RPMI7951 (cell line): ENCODE measurements around the gene DCDC2. TPM values are rescaled to one million over a fixed set of nuclear protein-coding genes. Genes with fewer than 3 reads are reported as not detected.
"Not testable (repeated sequence)": the region's sequence is repeated elsewhere in the genome, so short reads cannot be mapped to it uniquely, and the experiment has no call there.

Experiments
- DNase-seq: peaks from one replicate; pipeline ENCODE4 v3.0.0-alpha.2; 2012; ENCODE audit warnings: low read depth
- total RNA-seq: library from RNA; depleted of rRNA; stranded (reverse); fragments of >200 nt; shearing (Covaris generic); gene quantifications from 2 replicates; pipeline ENCODE4 v1.2.3, GENCODE V29; 2014

DCDC2 gene
- total RNA-seq, 1 experiment from 2014 or later = not detected

GRCh38 chr6:24272148-24272547 lies 85.7 kb downstream of the DCDC2 start:
- DNase-seq = no peak

- DNase-seq = no peak
Measured at GRCh38 chr6:24270011-24270410, 87.8 kb downstream of the DCDC2 start.

GRCh38 chr6:24258214-24258613 lies 99.6 kb downstream of the DCDC2 start:
- not testable (repeated sequence) for DNase-seq

GRCh38 chr6:24257282-24257681 lies 100.6 kb downstream of the DCDC2 start:
- DNase-seq = no peak

GRCh38 chr6:24255676-24256075 lies 102.2 kb downstream of the DCDC2 start:
- DNase-seq = no peak

GRCh38 chr6:24253360-24253759 lies 104.5 kb downstream of the DCDC2 start:
- no peak for DNase-seq

GRCh38 chr6:24252280-24252679 lies 105.6 kb downstream of the DCDC2 start:
- DNase-seq = no peak

- DNase-seq = no peak
Measured at GRCh38 chr6:24251339-24251738, 106.5 kb downstream of the DCDC2 start.

GRCh38 chr6:24249926-24250325 lies 107.9 kb downstream of the DCDC2 start:
- no peak for DNase-seq

GRCh38 chr6:24245275-24245674 lies 112.6 kb downstream of the DCDC2 start:
- no peak for DNase-seq

- DNase-seq = no peak
Measured at GRCh38 chr6:24242924-24243323, 114.9 kb downstream of the DCDC2 start.

GRCh38 chr6:24241779-24242178 lies 116.1 kb downstream of the DCDC2 start:
- DNase-seq = not testable (repeated sequence)

- DNase-seq = no peak
Measured at GRCh38 chr6:24240943-24241342, 116.9 kb downstream of the DCDC2 start.

- DNase-seq = no peak
Measured at GRCh38 chr6:24240380-24240928, 117.4 kb downstream of the DCDC2 start.

- no peak for DNase-seq
Measured at GRCh38 chr6:24238700-24239099, 119.2 kb downstream of the DCDC2 start.

GRCh38 chr6:24236779-24237178 lies 121.1 kb downstream of the DCDC2 start:
- not testable (repeated sequence) for DNase-seq

- no peak for DNase-seq
Measured at GRCh38 chr6:24233813-24234442, 123.9 kb downstream of the DCDC2 start.

GRCh38 chr6:24231438-24231977 lies 126.4 kb downstream of the DCDC2 start:
- no peak for DNase-seq

- no peak for DNase-seq
Measured at GRCh38 chr6:24229696-24230405, 128.0 kb downstream of the DCDC2 start.

GRCh38 chr6:24228681-24229255 lies 129.1 kb downstream of the DCDC2 start:
- DNase-seq = peak; percentile 88

- DNase-seq = no peak
Measured at GRCh38 chr6:24228123-24228522, 129.7 kb downstream of the DCDC2 start.

- DNase-seq = no peak
Measured at GRCh38 chr6:24227556-24227955, 130.3 kb downstream of the DCDC2 start.

GRCh38 chr6:24226541-24226940 lies 131.3 kb downstream of the DCDC2 start:
- DNase-seq = no peak
